M059J (cell line): ENCODE data around the gene REXO1. TPM values are rescaled to one million over a fixed set of nuclear protein-coding genes. Genes with fewer than 3 reads are reported as not detected.
"Not testable (repeated sequence)": the region's sequence is repeated elsewhere in the genome, so short reads cannot be mapped to it uniquely, and the experiment has no call there.

Experiments used
- DNase-seq: peaks from one replicate; pipeline ENCODE4 v3.0.0-alpha.2; 2012; ENCODE audit warnings: low read depth
- total RNA-seq: library from RNA; depleted of rRNA; stranded (reverse); fragments of >200 nt; shearing (Covaris generic); gene quantifications from 2 replicates; pipeline ENCODE4 v1.2.3, GENCODE V29; 2014; rRNA removed

Gene REXO1
- total RNA-seq, result 3.4 and 13.8 TPM in 2 replicates

GRCh38 chr19:1848399-1849131 lies at the start of gene REXO1:
Gene REXO1, minus strand, starts transcription at chr19:1848483. Its CDS starts 125 bp downstream, at chr19:1848358.
- peak; percentile 91 for DNase-seq

- no peak for DNase-seq
These were observed 48.2 kb upstream of the REXO1 start for GRCh38 chr19:1896508-1896907.

GRCh38 chr19:1893791-1894190 lies 45.5 kb upstream of the REXO1 start:
- DNase-seq, result no peak

- no peak for DNase-seq
These were observed 41.6 kb upstream of the REXO1 start for GRCh38 chr19:1889907-1890306.

- no peak for DNase-seq
These were observed 40.1 kb upstream of the REXO1 start for GRCh38 chr19:1888385-1888784.

DNA sequence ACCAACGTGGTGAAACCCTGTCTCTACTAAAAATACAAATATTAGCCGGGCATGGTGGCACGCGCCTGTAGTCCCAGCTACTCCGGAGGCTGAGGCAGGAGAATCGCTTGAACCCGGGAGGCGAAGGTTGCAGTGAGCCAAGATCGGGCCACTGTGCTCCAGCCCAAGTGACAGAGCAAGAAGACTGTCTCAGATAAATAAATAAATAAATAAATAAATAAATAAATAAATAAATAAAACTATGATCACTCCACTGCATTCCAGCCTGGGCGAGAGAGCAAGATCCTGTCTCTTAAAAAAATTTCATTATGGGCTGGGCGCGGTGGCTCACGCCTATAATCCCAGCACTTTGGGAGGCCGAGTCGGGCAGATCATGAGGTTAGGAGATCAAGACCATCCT lies 38.1 kb upstream of the REXO1 start:
- not testable (repeated sequence) for DNase-seq

DNA sequence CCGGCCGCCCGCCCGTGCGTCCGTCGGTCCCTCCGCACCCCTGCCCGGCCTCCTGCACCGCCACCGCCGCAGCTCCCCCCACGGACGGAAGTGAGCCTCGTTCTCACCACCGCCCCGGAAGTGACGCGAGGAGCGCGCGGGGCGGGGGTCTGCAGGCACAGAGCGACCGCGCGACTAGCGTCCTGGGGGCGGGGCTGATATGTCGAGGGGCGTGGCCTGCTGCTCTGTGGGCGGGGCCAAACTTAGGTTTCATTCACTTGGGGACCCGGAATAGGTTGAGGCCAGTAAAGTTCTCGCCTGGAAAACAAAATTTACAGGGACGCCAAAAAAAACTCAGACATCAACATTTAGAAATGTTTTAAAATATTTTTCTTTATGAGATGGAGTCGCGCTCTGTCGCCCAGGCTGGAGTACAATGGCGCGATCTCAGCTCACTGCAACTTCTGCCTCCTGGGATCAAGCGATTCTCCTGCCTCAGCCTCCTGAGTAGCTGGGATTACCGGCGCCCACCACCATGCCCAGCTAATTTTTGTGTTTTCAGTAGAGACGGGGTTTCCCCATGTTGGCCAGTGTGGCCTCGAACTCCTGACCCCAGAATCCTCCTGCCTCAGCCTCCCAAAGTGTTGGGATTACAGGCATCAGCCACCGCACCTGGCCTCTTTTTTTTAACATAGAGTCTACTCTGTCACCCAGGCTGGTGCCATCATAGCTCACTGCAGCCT lies 37.3 kb upstream of the REXO1 start, which contains the start of gene ABHD17A:
TSS of gene ABHD17A (minus strand) at position 99 of the 722 bp plus-strand sequence. CDS start 3,930 bp downstream, outside the sequence.
- DNase-seq, result peak; percentile 91

DNA sequence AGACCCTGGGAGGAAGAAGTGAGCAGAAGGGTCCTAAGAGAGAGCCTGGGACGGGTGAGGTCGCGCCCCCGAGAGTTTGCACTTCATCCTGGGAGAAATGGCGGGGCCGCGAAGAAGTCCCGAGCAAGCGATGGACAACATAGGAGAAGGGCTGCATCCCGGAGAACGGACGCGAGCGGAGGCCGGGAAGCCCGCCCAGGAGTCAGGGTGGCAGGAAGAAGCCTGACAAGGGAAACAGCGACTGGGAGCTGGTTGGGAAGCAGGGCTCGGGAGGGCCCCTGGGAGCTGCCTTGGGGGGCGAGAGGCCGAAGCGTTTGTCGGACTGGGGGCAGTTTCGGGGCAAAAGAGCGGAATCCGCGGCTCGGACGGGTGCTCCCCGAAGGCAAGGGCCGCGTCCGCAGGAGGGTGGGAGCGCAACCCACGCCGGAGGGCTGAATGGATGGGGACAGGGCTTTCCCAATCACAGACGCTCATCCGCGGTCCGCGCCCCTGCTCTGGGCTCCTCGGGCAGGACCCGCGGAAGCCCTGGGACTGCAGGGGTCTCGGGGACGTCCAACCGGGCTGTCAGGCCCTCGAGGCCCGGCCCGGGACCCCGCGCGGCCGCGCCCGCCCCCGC lies 36.5 kb upstream of the REXO1 start:
- no peak for DNase-seq

GRCh38 chr19:1884291-1884718 lies 36.0 kb upstream of the REXO1 start:
- no peak for DNase-seq

DNA sequence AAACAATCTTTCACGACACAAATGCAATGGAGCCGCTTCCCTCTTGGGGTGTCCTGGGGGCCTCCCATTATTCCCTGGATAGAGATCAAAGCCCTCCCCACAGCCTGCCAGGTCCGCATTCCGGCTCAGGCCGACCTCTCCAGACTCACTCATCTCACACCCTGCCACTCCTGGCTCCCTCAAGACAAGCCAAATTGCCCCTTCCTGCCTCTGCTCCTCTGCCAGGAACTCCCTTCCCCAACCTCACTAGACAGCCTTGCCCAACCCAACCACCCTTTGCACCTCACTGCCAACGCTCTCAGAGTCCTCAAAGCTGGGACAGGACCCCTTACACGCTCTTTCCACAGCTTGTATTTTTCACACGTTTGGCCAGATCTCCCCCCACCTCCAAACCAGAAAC lies 35.5 kb upstream of the REXO1 start:
- no peak for DNase-seq

- no peak for DNase-seq
These were observed 34.8 kb upstream of the REXO1 start for GRCh38 chr19:1882786-1883692.

GRCh38 chr19:1882089-1882785 lies 34.0 kb upstream of the REXO1 start:
- DNase-seq, result no peak

GRCh38 chr19:1881393-1882088 lies 33.3 kb upstream of the REXO1 start:
- DNase-seq, result not testable (repeated sequence)

GRCh38 chr19:1880611-1881392 lies 32.5 kb upstream of the REXO1 start:
- DNase-seq, result no peak

GRCh38 chr19:1879982-1880381 lies 31.7 kb upstream of the REXO1 start:
- not testable (repeated sequence) for DNase-seq

DNA sequence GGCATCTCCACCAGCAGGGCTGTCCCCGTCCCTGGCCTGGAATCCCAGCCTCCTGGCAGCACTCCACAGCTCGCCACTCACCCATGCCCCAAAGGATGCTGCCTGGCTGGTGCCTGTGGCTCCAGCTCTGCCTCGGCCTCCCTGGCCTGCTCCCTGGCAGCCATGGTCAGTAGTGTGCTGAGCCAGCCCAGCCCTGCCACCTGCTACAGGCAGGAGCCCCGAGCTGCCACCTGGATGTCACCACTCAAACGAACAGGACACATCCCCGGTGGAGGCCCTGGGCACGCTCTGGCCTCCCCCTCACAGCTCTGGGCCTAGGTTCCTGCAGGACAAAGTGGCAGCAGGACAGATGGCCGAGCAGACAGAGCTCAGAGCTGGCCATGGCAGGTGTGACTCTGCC lies 30.3 kb upstream of the REXO1 start:
- not testable (repeated sequence) for DNase-seq

DNA sequence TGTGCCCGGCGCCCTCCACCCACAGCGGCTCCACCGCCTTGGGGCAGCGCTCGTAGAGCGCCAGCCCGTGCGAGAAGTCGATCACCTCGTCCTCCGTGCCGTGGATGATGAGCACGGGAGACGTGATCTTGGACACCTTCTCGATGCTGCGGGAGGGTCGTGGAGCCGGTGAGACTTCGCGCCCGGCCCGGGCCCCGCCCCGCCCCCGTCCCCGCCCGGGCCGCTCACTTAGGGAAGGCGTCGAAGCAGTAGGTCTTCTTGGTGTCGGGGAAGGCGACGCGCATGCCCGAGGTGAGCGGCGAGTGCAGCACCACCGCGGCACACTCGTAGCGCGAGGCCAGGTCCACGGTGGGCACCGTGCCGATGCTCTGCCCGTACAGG lies 29.0 kb upstream of the REXO1 start:
- not testable (repeated sequence) for DNase-seq

- not testable (repeated sequence) for DNase-seq
These were observed 28.4 kb upstream of the REXO1 start for GRCh38 chr19:1876496-1877279.
